GM12878 (cell line): ENCODE measurements around the gene LMTK3.

Experiments
- ATF3 ChIP-seq: IDR thresholded peaks from 2 replicates; pipeline ENCODE4 v1.6.1; 2011; ENCODE audit warnings: low read depth, mild to moderate bottlenecking, low read length, moderate library complexity, borderline replicate concordance; ENCODE audit errors: extremely low read depth
- CREM ChIP-seq: IDR thresholded peaks from 2 replicates; pipeline ENCODE4 v1.6.1; 2014; ENCODE audit warnings: antibody characterized with exemption, low read depth
- CTCF ChIP-seq, 3 experiments: IDR thresholded peaks in 2 of 3; conservative IDR thresholded peaks in 1 of 3; 2 replicates each; pipeline ENCODE4 v1.5.1; 2011; ENCODE audit warnings: low read depth in 3 of 3, low read length in 3 of 3, mild to moderate bottlenecking in 3 of 3, control low read depth in 2 of 3, moderate library complexity in 2 of 3, inconsistent platforms in 1 of 3, mixed read lengths in 1 of 3; ENCODE audit not compliant: control insufficient read depth in 2 of 3, insufficient read depth in 1 of 3; ENCODE audit errors: extremely low read depth in 1 of 3
- ETV6 ChIP-seq, 2 experiments: fragments of 450-650 bp in 1 of 2; IDR thresholded peaks in 1 of 2; conservative IDR thresholded peaks in 1 of 2; 2 replicates each; pipeline ENCODE4 v1.6.1; 2014; ENCODE audit warnings: antibody characterized with exemption in 1 of 2, borderline replicate concordance in 1 of 2, low read depth in 1 of 2, mild to moderate bottlenecking in 1 of 2, moderate library complexity in 1 of 2
- JUND ChIP-seq: IDR thresholded peaks from 2 replicates; pipeline ENCODE4 v1.6.1; 2012; ENCODE audit warnings: low read depth, mild to moderate bottlenecking, low read length, improper control_type of control experiment, moderate library complexity
- MXI1 ChIP-seq: fragments of 150-350 bp; IDR thresholded peaks from 2 replicates; pipeline ENCODE4 v1.6.1; 2011; ENCODE audit warnings: low read depth, mild to moderate bottlenecking, inconsistent platforms, low read length, improper control_type of control experiment
- NFYA ChIP-seq: IDR thresholded peaks from 2 replicates; pipeline ENCODE4 v1.6.1; 2011; ENCODE audit warnings: low read depth, mild to moderate bottlenecking, low read length, improper control_type of control experiment, borderline replicate concordance
- PBX3 ChIP-seq: IDR thresholded peaks from 2 replicates; pipeline ENCODE4 v1.6.1; 2011; ENCODE audit warnings: mild to moderate bottlenecking, low read depth, low read length, moderate library complexity; ENCODE audit not compliant: insufficient replicate concordance
- REST ChIP-seq: IDR thresholded peaks from 2 replicates; pipeline ENCODE4 v1.6.1; 2012; ENCODE audit warnings: mild to moderate bottlenecking, low read depth, low read length
- SP1 ChIP-seq: IDR thresholded peaks from one replicate; pipeline ENCODE4 v1.6.1; 2011; ENCODE audit warnings: low read depth, low read length
- TAF1 ChIP-seq: IDR thresholded peaks from 2 replicates; pipeline ENCODE4 v1.6.1; 2011; ENCODE audit warnings: mild to moderate bottlenecking, low read depth, low read length, borderline replicate concordance
- ZNF274 ChIP-seq: IDR thresholded peaks from one replicate; pipeline ENCODE4 v1.8.0; 2011; ENCODE audit not compliant: insufficient read length, insufficient read depth

GRCh38 chr19:48556163-48556562 is 44.5 kb upstream of the LMTK3 start:
- no peak for TF ChIP-seq JUND
- TF ChIP-seq PBX3 = no peak
- TF ChIP-seq CTCF (IDR thresholded peaks at IDR 0.05 in 2 of 3, conservative IDR thresholded peaks at IDR 0.05 in 1 of 3; ENCODE audit: control insufficient read depth in 2 of 3, extremely low read depth in 1 of 3, insufficient read depth in 1 of 3, low read depth in 3 of 3, low read length in 3 of 3) = no peak
- no peak for TF ChIP-seq ATF3
- no peak for TF ChIP-seq ZNF274
- TF ChIP-seq MXI1 = no peak
- TF ChIP-seq SP1 = no peak
- TF ChIP-seq ETV6 (conservative IDR thresholded peaks at IDR 0.05 in 1 of 2, IDR thresholded peaks at IDR 0.05 in 1 of 2; ENCODE audit: borderline replicate concordance in 1 of 2, low read depth in 1 of 2) = no peak
- TF ChIP-seq CREM = no peak
- TF ChIP-seq NFYA = no peak
- TF ChIP-seq REST = no peak
- no peak for TF ChIP-seq TAF1
